D721Med (cell line): Measurements from ENCODE around the gene CFAP300.

ENCODE experiments used
- DNase-seq: peaks from one replicate; pipeline ENCODE4 v3.0.0; 2011; ENCODE audit warnings: low spot score; ENCODE audit not compliant: insufficient read length
- FAIRE-seq: peaks from 2 replicates; lab custom pipeline; 2011; peaks lifted over from hg19 to GRCh38; lab: Jason Lieb, UNC
- CTCF ChIP-seq: IDR thresholded peaks from 2 replicates; pipeline ENCODE4 v1.5.1; 2012; ENCODE audit warnings: mild to moderate bottlenecking, control low read depth; ENCODE audit not compliant: insufficient read depth; ENCODE audit errors: missing control alignments

CFAP300 gene

GRCh38 chr11:102047305-102047924, at the start of gene CFAP300:
CFAP300 (plus strand) TSS chr11:102047437; CDS start chr11:102047471, 34 bp downstream.
- FAIRE-seq (no peak), DNase-seq (peak; percentile 75)
- no peak for TF ChIP-seq CTCF

GRCh38 chr11:102001657-102002338, 45.4 kb upstream of the CFAP300 start:
- DNase-seq = no peak
- FAIRE-seq = no peak
- no peak for TF ChIP-seq CTCF

GRCh38 chr11:102004220-102004619, 43.0 kb upstream of the CFAP300 start:
- TF ChIP-seq CTCF = no peak
- DNase-seq (no peak), FAIRE-seq (no peak)

GRCh38 chr11:102005306-102005705, 41.9 kb upstream of the CFAP300 start:
- FAIRE-seq (no peak), DNase-seq (no peak)
- no peak for TF ChIP-seq CTCF

GRCh38 chr11:102006835-102007566, 40.2 kb upstream of the CFAP300 start:
- no peak for TF ChIP-seq CTCF
- DNase-seq (no peak), FAIRE-seq (no peak)

- DNase-seq = no peak
- peak; percentile 79 for FAIRE-seq
- peak; percentile 64 for TF ChIP-seq CTCF
These were observed 39.4 kb upstream of the CFAP300 start for GRCh38 chr11:102007567-102008437.
